ENCODE data around the gene PCP4L1.

PCP4L1 gene

DNA sequence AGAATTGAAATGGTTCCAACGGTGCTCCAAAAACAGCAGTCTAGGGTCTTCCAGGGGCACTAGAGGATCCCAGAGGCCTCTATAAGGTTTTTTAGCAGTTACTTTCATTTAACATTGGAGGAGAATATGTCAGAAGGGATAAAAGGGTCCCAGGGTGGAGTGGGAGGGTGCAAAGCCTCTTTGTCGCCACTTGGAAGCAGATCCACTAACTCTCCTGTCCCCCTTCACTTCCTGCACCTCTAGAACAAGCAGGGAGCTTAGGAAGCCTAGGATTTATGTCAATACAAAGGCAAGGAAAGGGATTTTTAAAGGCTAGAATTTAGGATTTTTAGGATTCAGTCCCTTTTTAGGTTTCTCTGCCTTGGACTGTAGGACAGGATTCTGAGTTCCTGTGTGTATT, 8.3 kb downstream of the PCP4L1 start:
- DNase-seq (ENCODE audit: low spot score), result no peak

DNA sequence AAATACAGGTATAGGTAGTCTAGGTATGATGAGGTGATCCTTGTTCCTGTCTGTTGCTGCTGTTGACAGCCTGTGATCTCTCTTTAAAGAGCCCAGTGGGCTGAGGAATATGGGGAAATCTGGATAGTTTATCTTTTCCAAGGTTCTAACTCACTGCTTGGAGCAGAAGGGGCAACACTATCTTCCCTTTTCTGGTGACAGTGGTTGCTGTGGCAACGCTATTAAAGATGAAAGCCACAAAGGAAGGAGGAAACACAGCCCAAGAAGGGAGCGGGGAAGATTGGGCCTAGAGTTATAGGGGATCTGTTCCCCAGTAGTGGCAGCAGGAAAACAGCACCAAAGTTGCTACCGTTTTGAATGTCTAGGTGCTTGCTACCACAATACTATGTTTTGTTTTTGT, 8.8 kb downstream of the PCP4L1 start:
- DNase-seq (ENCODE audit: low spot score), result no peak

GRCh38 chr1:161273402-161273801, 14.9 kb downstream of the PCP4L1 start:
- no peak for DNase-seq (ENCODE audit: low spot score)

GRCh38 chr1:161274874-161275273, 16.3 kb downstream of the PCP4L1 start:
- no peak for DNase-seq (ENCODE audit: low spot score)

DNA sequence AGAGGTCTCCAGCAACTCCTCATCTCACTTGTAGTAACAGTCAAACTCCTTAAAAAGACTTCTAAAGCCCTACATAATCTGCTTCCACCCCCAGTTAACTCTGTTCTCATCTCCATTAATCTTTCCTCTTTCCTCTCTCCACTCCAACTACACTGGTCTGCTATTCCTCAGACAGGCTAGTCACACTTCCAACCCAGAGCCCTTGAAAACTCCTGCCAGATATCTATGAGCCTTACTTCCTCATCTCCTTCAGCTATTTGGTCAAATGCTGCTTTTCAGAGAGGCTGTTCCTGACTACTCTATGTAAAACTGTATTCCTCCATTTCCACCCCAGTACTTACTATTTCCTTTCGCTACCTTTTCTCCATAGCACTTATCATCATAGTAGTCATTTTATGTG, 24.4 kb downstream of the PCP4L1 start:
- DNase-seq (ENCODE audit: low spot score), result no peak

DNA sequence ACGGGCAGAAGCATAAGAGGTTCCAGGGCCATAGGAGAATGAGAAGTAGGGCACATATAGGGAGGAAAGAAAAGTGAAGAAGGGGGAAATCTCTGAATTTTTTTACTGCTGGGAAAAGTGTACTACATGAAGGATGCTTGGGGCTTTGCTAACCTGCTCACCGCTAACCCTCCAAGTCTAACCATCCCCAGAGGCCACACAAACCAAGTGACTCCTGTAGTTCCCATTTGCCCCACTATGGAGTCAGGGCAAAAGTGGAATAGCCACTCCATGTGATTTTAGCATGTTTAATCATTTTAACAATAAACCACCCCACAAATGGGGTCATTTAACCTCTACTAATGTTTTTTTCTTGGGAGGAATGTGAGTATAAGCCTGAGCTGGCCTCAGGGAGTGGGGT, 26.6 kb downstream of the PCP4L1 start:
- no peak for DNase-seq (ENCODE audit: low spot score)

DNA sequence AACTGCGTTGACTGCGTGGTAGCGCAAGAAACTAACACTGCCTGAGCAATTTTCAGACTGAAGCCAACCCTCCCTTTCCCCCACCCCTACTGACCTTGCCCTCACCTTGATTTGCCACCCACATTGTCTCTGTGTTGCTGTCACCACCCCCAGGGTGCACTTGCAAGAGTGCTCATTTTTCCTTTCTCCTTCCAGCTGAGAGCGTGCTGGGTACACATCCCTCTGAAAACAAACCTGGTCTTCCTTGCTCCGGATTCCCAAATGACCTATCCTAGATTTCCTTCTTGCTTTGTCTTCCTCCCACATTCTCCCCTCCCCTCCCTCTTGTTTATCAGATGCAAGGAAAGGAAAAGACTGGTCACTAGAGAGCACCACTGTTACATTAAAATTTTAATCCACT, 27.0 kb downstream of the PCP4L1 start:
- peak; percentile 46 for DNase-seq (ENCODE audit: low spot score)

GRCh38 chr1:161287482-161288054, 29.0 kb downstream of the PCP4L1 start:
- DNase-seq (ENCODE audit: low spot score), result no peak

DNA sequence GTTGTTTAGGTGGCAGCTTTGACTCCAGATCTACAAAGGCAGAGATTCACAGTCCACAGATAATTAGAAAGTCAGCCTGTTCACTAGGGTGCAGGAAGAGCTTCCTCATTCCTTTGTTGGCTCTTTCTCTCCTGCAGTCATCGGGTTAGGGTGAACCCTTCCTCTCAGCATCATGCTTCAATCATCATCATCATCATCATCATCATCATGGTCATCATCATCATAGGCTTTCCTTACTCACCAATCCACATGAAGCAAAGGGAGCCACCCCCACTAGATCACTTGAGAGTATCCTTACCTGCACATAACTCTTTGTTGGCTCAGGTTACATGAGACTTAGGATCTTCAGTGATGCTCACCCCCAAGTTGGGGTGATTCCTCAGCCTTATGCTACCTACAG, 32.2 kb downstream of the PCP4L1 start:
- no peak for DNase-seq (ENCODE audit: low spot score)

- DNase-seq (ENCODE audit: low spot score), result no peak
These were observed 38.9 kb downstream of the PCP4L1 start for GRCh38 chr1:161297415-161297814.

DNA sequence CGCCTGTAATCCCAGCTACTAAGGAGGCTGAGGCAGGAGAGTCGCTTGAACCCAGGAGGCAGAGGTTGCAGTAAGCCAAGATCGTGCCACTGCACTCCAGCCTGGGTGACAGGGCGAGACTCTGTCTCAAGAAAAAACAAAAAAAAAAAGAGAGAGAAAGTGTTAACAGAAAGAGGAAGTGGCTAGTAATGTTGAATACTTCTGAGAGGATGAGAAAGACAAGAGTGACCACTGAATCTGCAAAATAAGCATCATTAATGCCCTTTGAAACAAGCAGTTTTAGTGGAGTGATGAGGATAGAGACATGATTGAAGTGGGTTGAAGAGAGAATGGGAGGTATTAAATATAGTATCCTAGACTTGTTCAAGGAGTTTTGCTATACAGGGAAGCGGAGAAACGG, 39.6 kb downstream of the PCP4L1 start:
- no peak for DNase-seq (ENCODE audit: low spot score)

- DNase-seq (ENCODE audit: low spot score), result no peak
These were observed 40.8 kb downstream of the PCP4L1 start for GRCh38 chr1:161299347-161299746.

DNA sequence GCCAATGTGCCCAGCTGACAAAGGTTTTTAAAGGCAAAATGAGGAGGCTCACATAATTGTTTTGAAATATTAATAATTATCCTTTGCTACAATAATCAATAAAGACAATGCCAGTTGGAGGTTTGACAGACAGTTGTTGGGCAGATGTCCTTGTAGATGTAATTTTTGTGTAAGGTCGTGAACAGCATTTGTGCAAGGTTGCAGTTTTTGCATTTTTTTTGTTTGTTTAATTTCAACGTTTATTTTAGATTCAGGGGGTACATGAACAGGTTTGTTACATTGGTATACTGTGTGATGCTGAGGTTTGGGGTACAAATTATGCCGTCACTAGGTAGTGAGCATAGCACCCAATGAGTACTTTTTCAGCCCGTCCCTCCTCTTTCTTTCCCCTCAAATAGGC, 41.9 kb downstream of the PCP4L1 start:
- DNase-seq (ENCODE audit: low spot score), result no peak

DNA sequence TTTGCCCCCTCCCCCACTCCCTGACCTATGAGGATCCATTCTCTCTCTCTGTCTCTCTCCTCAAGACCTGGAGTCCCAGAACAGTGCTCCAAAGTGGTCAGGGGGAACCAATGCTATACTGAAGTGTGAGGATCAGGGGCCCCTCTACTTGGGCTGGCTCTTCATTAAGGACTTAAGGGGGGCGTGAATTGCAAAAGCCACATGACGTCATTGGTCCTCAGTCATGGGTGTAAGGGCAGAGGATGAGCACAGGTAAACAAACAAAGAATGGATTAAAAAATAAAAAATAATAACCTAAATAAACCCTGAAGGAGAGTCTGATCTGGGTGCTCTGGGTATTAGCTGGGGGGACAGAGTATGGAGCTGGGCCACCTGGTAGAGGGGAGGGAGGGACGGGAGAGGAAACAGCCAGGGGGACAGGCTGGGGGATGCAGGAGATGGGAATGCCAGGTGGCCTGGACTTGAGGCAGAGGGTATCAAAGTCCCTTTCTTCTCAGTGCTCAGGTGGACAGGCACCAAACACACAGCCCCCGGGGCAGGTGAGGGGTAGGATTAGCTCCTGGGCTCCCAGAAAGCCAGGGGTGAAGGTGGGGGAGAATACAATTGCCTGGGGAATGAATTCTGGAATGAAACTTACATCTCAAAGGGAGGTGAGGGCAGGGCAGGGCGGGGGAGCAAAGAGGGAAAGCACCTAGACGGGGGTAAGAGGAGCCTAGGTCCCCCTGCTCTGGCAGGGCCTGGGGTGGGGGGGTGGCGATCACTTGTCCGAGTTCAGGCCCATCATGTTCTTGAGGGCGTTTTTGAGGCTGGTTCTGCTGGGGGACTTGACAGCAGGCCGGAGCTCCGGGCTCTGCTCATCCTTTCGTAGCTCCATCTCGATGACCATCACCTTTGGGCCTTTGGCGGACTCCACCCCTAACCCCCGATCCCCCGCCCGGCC, 46.7 kb downstream of the PCP4L1 start:
- no peak for DNase-seq (ENCODE audit: low spot score)

- peak; percentile 74 for DNase-seq (ENCODE audit: low spot score)
These were observed 47.4 kb downstream of the PCP4L1 start for GRCh38 chr1:161305867-161306519.

- DNase-seq (ENCODE audit: low spot score), result no peak
These were observed 48.8 kb downstream of the PCP4L1 start for GRCh38 chr1:161307230-161307768.

GRCh38 chr1:161307892-161308638, 49.5 kb downstream of the PCP4L1 start:
- DNase-seq (ENCODE audit: low spot score), result no peak

GRCh38 chr1:161309868-161310267, 51.3 kb downstream of the PCP4L1 start, which contains the start of gene MPZ:
MPZ (minus strand) TSS chr1:161309968; CDS start chr1:161309905, 63 bp downstream.
- no peak for DNase-seq (ENCODE audit: low spot score)

GRCh38 chr1:161311595-161312181, 53.1 kb downstream of the PCP4L1 start:
- DNase-seq (ENCODE audit: low spot score), result no peak

GRCh38 chr1:161313554-161314200, 55.1 kb downstream of the PCP4L1 start:
- DNase-seq (ENCODE audit: low spot score), result peak; percentile 67
